Measurements from ENCODE around the gene TGFB2.
A peak's percentile ranks its signal among the peaks of the same experiment; 100 is the strongest.

The TGFB2 gene

GRCh38 chr1:218349348-218350034 lies 4.4 kb downstream of the TGFB2 start:
- no peaks in the 10 kb centered on the region for H3K36me3 ChIP-seq (ENCODE audit: control insufficient read depth, insufficient read depth, low read length)
- DNase-seq (ENCODE audit: extremely low read depth, insufficient read length) = no peak
- H3K27me3 ChIP-seq (replicated peaks; ENCODE audit: control insufficient read depth, insufficient read depth, low read length) = 0 out of 2 replicates have a peak, but pooled peaks cover 2% of the 10 kb centered on the region
- H3K4me3 ChIP-seq (replicated peaks; ENCODE audit: low read depth, low read length) = no peak overlapping the region
- TF ChIP-seq CTCF (IDR thresholded peaks at IDR 0.05; ENCODE audit: insufficient read depth, low read length, poor library complexity, severe bottlenecking) = no peak

- DNase-seq (ENCODE audit: extremely low read depth, insufficient read length) = no peak
- Histone ChIP-seq H3K27me3 (replicated peaks; ENCODE audit: control insufficient read depth, insufficient read depth, low read length) (0 out of 2 replicates have a peak, but pooled peaks cover 2% of the 10 kb centered on the region), H3K4me3 (replicated peaks; ENCODE audit: low read depth, low read length) (no peak overlapping the region), H3K36me3 (ENCODE audit: control insufficient read depth, insufficient read depth, low read length) (no peaks in the 10 kb centered on the region)
- TF ChIP-seq CTCF (IDR thresholded peaks at IDR 0.05; ENCODE audit: insufficient read depth, low read length, poor library complexity, severe bottlenecking) = no peak
Measured at GRCh38 chr1:218350035-218350525, 4.9 kb downstream of the TGFB2 start.

- no peak for DNase-seq (ENCODE audit: extremely low read depth, insufficient read length)
- TF ChIP-seq CTCF (IDR thresholded peaks at IDR 0.05; ENCODE audit: insufficient read depth, low read length, poor library complexity, severe bottlenecking) = no peak
- no peaks in the 10 kb centered on the region for H3K27me3 ChIP-seq (replicated peaks; ENCODE audit: control insufficient read depth, insufficient read depth, low read length)
- H3K4me3 ChIP-seq (replicated peaks; ENCODE audit: low read depth, low read length) = no peak overlapping the region
- no peaks in the 10 kb centered on the region for H3K36me3 ChIP-seq (ENCODE audit: control insufficient read depth, insufficient read depth, low read length)
Measured at GRCh38 chr1:218350801-218351266, 5.7 kb downstream of the TGFB2 start.

- no peak for DNase-seq (ENCODE audit: extremely low read depth, insufficient read length)
- H3K36me3 ChIP-seq (ENCODE audit: control insufficient read depth, insufficient read depth, low read length) = no peaks in the 10 kb centered on the region
- peak; percentile 57 for TF ChIP-seq CTCF (IDR thresholded peaks at IDR 0.05; ENCODE audit: insufficient read depth, low read length, poor library complexity, severe bottlenecking)
- H3K27me3 ChIP-seq (replicated peaks; ENCODE audit: control insufficient read depth, insufficient read depth, low read length) = no peaks in the 10 kb centered on the region
- H3K4me3 ChIP-seq (replicated peaks; ENCODE audit: low read depth, low read length) = peak overlapping the region; percentile 32
Measured at GRCh38 chr1:218351391-218352074, 6.4 kb downstream of the TGFB2 start.

- no peak overlapping the region for H3K4me3 ChIP-seq (replicated peaks; ENCODE audit: low read depth, low read length)
- H3K36me3 ChIP-seq (ENCODE audit: control insufficient read depth, insufficient read depth, low read length) = no peaks in the 10 kb centered on the region
- DNase-seq (ENCODE audit: extremely low read depth, insufficient read length) = no peak
- no peaks in the 10 kb centered on the region for H3K27me3 ChIP-seq (replicated peaks; ENCODE audit: control insufficient read depth, insufficient read depth, low read length)
- TF ChIP-seq CTCF (IDR thresholded peaks at IDR 0.05; ENCODE audit: insufficient read depth, low read length, poor library complexity, severe bottlenecking) = no peak
Measured at GRCh38 chr1:218352075-218352438, 6.9 kb downstream of the TGFB2 start.
